ENCODE measurements around the gene DNAI2.

DNA sequence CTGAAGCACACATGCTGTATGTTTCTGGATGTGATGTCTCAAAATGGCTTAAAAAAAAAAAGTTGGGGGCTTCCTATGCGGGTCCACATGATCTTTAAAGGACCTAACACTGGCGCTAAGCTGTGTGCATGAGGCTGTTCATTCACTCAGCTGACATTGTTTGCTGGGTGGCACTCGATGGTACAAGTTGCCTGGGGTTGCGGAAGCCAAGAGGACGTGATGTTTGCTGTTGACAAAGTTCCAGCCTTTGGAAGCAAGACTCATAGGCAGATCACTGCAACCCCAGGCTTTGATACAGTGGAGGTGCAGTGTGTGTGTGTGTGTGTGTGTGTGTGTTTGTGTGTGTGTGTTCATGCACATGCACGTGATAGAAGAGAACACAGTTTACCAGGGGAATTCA is 29.5 kb upstream of the DNAI2 start:
- TF ChIP-seq, protein P1, sequence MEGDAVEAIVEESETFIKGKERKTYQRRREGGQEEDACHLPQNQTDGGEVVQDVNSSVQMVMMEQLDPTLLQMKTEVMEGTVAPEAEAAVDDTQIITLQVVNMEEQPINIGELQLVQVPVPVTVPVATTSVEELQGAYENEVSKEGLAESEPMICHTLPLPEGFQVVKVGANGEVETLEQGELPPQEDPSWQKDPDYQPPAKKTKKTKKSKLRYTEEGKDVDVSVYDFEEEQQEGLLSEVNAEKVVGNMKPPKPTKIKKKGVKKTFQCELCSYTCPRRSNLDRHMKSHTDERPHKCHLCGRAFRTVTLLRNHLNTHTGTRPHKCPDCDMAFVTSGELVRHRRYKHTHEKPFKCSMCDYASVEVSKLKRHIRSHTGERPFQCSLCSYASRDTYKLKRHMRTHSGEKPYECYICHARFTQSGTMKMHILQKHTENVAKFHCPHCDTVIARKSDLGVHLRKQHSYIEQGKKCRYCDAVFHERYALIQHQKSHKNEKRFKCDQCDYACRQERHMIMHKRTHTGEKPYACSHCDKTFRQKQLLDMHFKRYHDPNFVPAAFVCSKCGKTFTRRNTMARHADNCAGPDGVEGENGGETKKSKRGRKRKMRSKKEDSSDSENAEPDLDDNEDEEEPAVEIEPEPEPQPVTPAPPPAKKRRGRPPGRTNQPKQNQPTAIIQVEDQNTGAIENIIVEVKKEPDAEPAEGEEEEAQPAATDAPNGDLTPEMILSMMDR (IDR thresholded peaks at IDR 0.05) = no peak
- no peak for TF ChIP-seq POLR2A (IDR thresholded peaks at IDR 0.05)
